Thyroid gland (tissue), 4 donors: ENCODE results near the gene FAF2. TPM values are rescaled to one million over a fixed set of nuclear protein-coding genes. Genes with fewer than 3 reads are reported as not detected.

Experiments
- DNase-seq, 2 donors: peaks; one replicate each; pipeline ENCODE4 v3.0.0-alpha.2; 2019
- H3K27ac ChIP-seq, 3 donors: fragments of 200-600 bp; sonication (generic); 1 replicate in 2 of 3; 2 replicates in 1 of 3; pipeline ENCODE4 v1.5.1; 2016 to 2019; ENCODE audit warnings: mild to moderate bottlenecking in 1 of 3, moderate library complexity in 1 of 3
- H3K27me3 ChIP-seq: fragments of 200-600 bp; sonication (generic); one replicate; pipeline ENCODE4 v1.5.1; 2019
- H3K36me3 ChIP-seq, 2 donors: fragments of 200-600 bp; sonication (generic); one replicate each; pipeline ENCODE4 v1.5.1; 2016 to 2019
- H3K4me1 ChIP-seq, 2 donors: fragments of 200-600 bp; sonication (generic); one replicate each; pipeline ENCODE4 v1.5.1; 2017 to 2019
- H3K4me3 ChIP-seq, 3 donors: fragments of 200-600 bp; sonication (generic); replicated peaks in 1 of 3; 1 replicate in 2 of 3; 2 replicates in 1 of 3; pipeline ENCODE4 v1.5.1; 2016; ENCODE audit warnings: mild to moderate bottlenecking in 1 of 3
- H3K9me3 ChIP-seq: fragments of 200-600 bp; sonication (generic); one replicate; pipeline ENCODE4 v1.5.1; 2017
- CTCF ChIP-seq, 6 experiments: fragments of 200-600 bp in 3 of 6; fragments of 450-650 bp in 3 of 6; sonication (generic) in 3 of 6; IDR thresholded peaks; one replicate each; pipeline ENCODE4 v1.5.1; 2016 to 2019; ENCODE audit warnings: antibody characterized with exemption in 6 of 6, mild to moderate bottlenecking in 2 of 6, inconsistent platforms in 1 of 6, moderate library complexity in 1 of 6
- POLR2A ChIP-seq, 2 donors: fragments of 450-650 bp; IDR thresholded peaks; one replicate each; pipeline ENCODE4 v1.6.1; 2017; ENCODE audit warnings: antibody characterized with exemption in 2 of 2, mild to moderate bottlenecking in 2 of 2, moderate library complexity in 1 of 2
- WGBS, 2 donors: methylation state at CpG; one replicate each; pipeline ENCODE4 v1.1.5; 2017; 5-methylcytosine and 5-hydroxymethylcytosine counted together
- intact Hi-C: fragments of 100-400 bp; cut with DNase I; formaldehyde crosslinking; loops from one replicate; pipeline ENCODE4 v1.15.1; 2023
- total RNA-seq, 4 donors: library from RNA; depleted of rRNA; stranded (reverse); fragments of >200 nt; gene quantifications; one replicate each; pipeline ENCODE4 v1.2.3, GENCODE V29; 2016

Gene FAF2
- total RNA-seq, 4 donors from 2014 or later, result 33.6 to 186 (median 43.2) TPM

- 85 to 96% methylated on average over 5 of the region's 5 CpGs for WGBS, 2 donors
- no peak for TF ChIP-seq CTCF (IDR thresholded peaks at IDR 0.05)
- no peak for TF ChIP-seq POLR2A (IDR thresholded peaks at IDR 0.05)
- H3K4me3 ChIP-seq, result no peak overlapping the region
- H3K9me3 ChIP-seq, result no peaks in the 10 kb centered on the region
- H3K36me3 ChIP-seq, result peaks cover 5 to 16% of the 10 kb centered on the region in 2 donors
- H3K4me1 ChIP-seq, result peaks cover 13 to 23% of the 10 kb centered on the region in 2 donors
- H3K27ac ChIP-seq, result no peak overlapping the region
- no peaks in the 10 kb centered on the region for H3K27me3 ChIP-seq
- no peak for DNase-seq
- intact Hi-C loops, result loop anchor here (5.0 kb wide), 1 partner anchor 37 kb away; the partner anchor contains the start of gene FAF2
These were observed 37.6 kb upstream of the FAF2 start for GRCh38 chr5:176410486-176411180.

GRCh38 chr5:176412517-176413254, 35.5 kb upstream of the FAF2 start:
- Histone ChIP-seq H3K4me1 (peaks cover 17 to 30% of the 10 kb centered on the region in 2 donors), H3K27ac (no peak overlapping the region), H3K36me3 (peaks cover 5 to 12% of the 10 kb centered on the region in 2 donors), H3K4me3 (no peak overlapping the region), H3K27me3 (no peaks in the 10 kb centered on the region), H3K9me3 (no peaks in the 10 kb centered on the region)
- no peak for DNase-seq
- TF ChIP-seq POLR2A (IDR thresholded peaks at IDR 0.05) (no peak), CTCF (IDR thresholded peaks at IDR 0.05) (no peak)
- intact Hi-C loops, result loop anchor here (5.0 kb wide), 1 partner anchor 35 kb away; the partner anchor contains the start of gene FAF2
- 83 to 87% methylated on average over 10 of the region's 10 CpGs for WGBS, 2 donors

- no peak for DNase-seq
- Histone ChIP-seq H3K9me3 (no peaks in the 10 kb centered on the region), H3K4me3 (no peak overlapping the region), H3K36me3 (peaks cover 5 to 12% of the 10 kb centered on the region in 2 donors), H3K27me3 (no peaks in the 10 kb centered on the region), H3K27ac (no peak overlapping the region), H3K4me1 (peaks cover 17 to 30% of the 10 kb centered on the region in 2 donors)
- TF ChIP-seq POLR2A (IDR thresholded peaks at IDR 0.05) (no peak), CTCF (IDR thresholded peaks at IDR 0.05) (no peak)
- intact Hi-C loops, result loop anchor here (5.0 kb wide), 1 partner anchor 34 kb away; the partner anchor contains the start of gene FAF2
- 81 to 86% methylated on average over 2 of the region's 2 CpGs for WGBS, 2 donors
These were observed 35.0 kb upstream of the FAF2 start for GRCh38 chr5:176413255-176413565.

- H3K9me3 ChIP-seq, result no peaks in the 10 kb centered on the region
- H3K4me1 ChIP-seq, result peaks cover 17 to 30% of the 10 kb centered on the region in 2 donors
- TF ChIP-seq POLR2A (IDR thresholded peaks at IDR 0.05), result no peak
- no peak for TF ChIP-seq CTCF (IDR thresholded peaks at IDR 0.05)
- no peak overlapping the region for H3K27ac ChIP-seq
- H3K27me3 ChIP-seq, result no peaks in the 10 kb centered on the region
- peaks cover 5 to 9% of the 10 kb centered on the region in 2 donors for H3K36me3 ChIP-seq
- intact Hi-C loops, result loop anchor here (5.0 kb wide), 1 partner anchor 34 kb away; the partner anchor contains the start of gene FAF2
- no peak for DNase-seq
- 80 to 97% methylated on average over 7 of the region's 7 CpGs for WGBS, 2 donors
- H3K4me3 ChIP-seq, result no peak overlapping the region
These were observed 34.4 kb upstream of the FAF2 start for GRCh38 chr5:176413709-176414191.
